A549 (cell line): ENCODE measurements around the gene KIR2DL4.
"Not testable (repeated sequence)": the region's sequence is repeated elsewhere in the genome, so short reads cannot be mapped to it uniquely, and the experiment has no call there.

Source experiments
- CBX2 ChIP-seq: fragments of 200-600 bp; sonication (generic); IDR thresholded peaks from 2 replicates; pipeline ENCODE4 v1.6.1; 2016; ENCODE audit warnings: low read depth, mild to moderate bottlenecking, borderline replicate concordance
- JUN ChIP-seq, 2 experiments: fragments of >200 bp; sonication (Bioruptor Twin); formaldehyde crosslinking; IDR thresholded peaks; 2 replicates in 1 of 2; 3 replicates in 1 of 2; pipeline ENCODE4 v1.6.1; 2016 to 2017
- KDM1A ChIP-seq: fragments of 200-600 bp; sonication (generic); IDR thresholded peaks from 2 replicates; pipeline ENCODE4 v1.6.1; 2016; ENCODE audit warnings: low read depth, mild to moderate bottlenecking
- NPAS2 ChIP-seq: fragments of 250-450 bp; sonication (Bioruptor Pico); IDR thresholded peaks from 2 replicates; pipeline ENCODE4 v1.8.0; 2022; ENCODE audit warnings: mild to moderate bottlenecking, moderate library complexity, borderline replicate concordance
- POLR2A ChIP-seq: IDR thresholded peaks from 2 replicates; pipeline ENCODE4 v1.6.1; 2012; ENCODE audit warnings: mild to moderate bottlenecking, low read length
- RCOR1 ChIP-seq: fragments of 150-350 bp; IDR thresholded peaks from 2 replicates; pipeline ENCODE4 v1.6.1; 2014; ENCODE audit warnings: antibody characterized with exemption, low read length, low read depth
- TF ChIP-seq, protein P1 (sequence below): fragments of >200 bp; sonication (Bioruptor Twin); formaldehyde crosslinking; IDR thresholded peaks from 3 replicates; pipeline ENCODE4 v1.5.1; 2016

DNA sequence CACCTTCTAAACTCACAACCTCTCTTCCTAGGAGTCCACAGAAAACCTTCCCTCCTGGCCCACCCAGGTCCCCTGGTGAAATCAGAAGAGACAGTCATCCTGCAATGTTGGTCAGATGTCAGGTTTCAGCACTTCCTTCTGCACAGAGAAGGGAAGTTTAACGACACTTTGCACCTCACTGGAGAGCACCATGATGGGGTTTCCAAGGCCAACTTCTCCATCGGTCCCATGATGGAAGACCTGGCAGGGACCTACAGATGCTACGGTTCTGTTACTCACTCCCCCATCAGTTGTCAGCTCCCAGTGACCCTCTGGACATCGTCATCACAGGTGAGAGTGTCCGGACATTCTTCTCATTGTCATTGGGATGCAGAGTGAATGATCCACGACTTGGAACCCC, 44.8 kb upstream of the KIR2DL4 start:
- TF ChIP-seq RCOR1; KDM1A; POLR2A; CBX2; NPAS2 (CRISPR knock-in tag); JUN (IDR thresholded peaks at IDR 0.05): not testable (repeated sequence)
- TF ChIP-seq, protein P1, sequence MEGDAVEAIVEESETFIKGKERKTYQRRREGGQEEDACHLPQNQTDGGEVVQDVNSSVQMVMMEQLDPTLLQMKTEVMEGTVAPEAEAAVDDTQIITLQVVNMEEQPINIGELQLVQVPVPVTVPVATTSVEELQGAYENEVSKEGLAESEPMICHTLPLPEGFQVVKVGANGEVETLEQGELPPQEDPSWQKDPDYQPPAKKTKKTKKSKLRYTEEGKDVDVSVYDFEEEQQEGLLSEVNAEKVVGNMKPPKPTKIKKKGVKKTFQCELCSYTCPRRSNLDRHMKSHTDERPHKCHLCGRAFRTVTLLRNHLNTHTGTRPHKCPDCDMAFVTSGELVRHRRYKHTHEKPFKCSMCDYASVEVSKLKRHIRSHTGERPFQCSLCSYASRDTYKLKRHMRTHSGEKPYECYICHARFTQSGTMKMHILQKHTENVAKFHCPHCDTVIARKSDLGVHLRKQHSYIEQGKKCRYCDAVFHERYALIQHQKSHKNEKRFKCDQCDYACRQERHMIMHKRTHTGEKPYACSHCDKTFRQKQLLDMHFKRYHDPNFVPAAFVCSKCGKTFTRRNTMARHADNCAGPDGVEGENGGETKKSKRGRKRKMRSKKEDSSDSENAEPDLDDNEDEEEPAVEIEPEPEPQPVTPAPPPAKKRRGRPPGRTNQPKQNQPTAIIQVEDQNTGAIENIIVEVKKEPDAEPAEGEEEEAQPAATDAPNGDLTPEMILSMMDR: not testable (repeated sequence)
